Activated CD8-positive, alpha-beta T cell treated with anti-CD3 and anti-CD28 coated beads, Interleukin-2, amount 10 ng/mL, durations not matched to agents 7 days and 5 days (primary cell): ENCODE results near the gene JADE2. TPM values are rescaled to one million over a fixed set of nuclear protein-coding genes. Genes with fewer than 3 reads are reported as not detected.
"Not testable (repeated sequence)": the region's sequence is repeated elsewhere in the genome, so short reads cannot be mapped to it uniquely, and the experiment has no call there.

Experiments
- ATAC-seq: fragments of 150-1000 bp; cut with Tn5 transposase; one replicate; pipeline ENCODE4 v1.10.0; 2021; ENCODE audit warnings: moderate library complexity
- CTCF ChIA-PET: fragments of 350-600 bp; sonication (Branson Sonifier 250); formaldehyde crosslinking; loops from one replicate; lab custom pipeline; 2021; ENCODE audit warnings: antibody characterized with exemption; lab: Charles Lee
- POLR2A ChIA-PET: fragments of 350-600 bp; sonication (Branson Sonifier 250); formaldehyde crosslinking; loops from one replicate; lab custom pipeline; 2021; ENCODE audit warnings: antibody characterized with exemption; lab: Charles Lee
- DNase-seq: peaks from one replicate; pipeline ENCODE4 v3.0.0-alpha.2; 2020
- H3K27ac Mint-ChIP-seq: one replicate; pipeline ENCODE4 v1.8.0; 2021; ENCODE audit warnings: mild to moderate bottlenecking, mixed read lengths
- H3K27me3 Mint-ChIP-seq: one replicate; pipeline ENCODE4 v1.8.0; 2021; ENCODE audit warnings: low read depth, mixed read lengths
- H3K36me3 Mint-ChIP-seq: one replicate; pipeline ENCODE4 v1.8.0; 2021; ENCODE audit warnings: low read depth, mixed read lengths
- H3K4me1 Mint-ChIP-seq: one replicate; pipeline ENCODE4 v1.8.0; 2021; ENCODE audit warnings: low read depth, mixed read lengths
- H3K4me3 Mint-ChIP-seq: one replicate; pipeline ENCODE4 v1.8.0; 2021; ENCODE audit warnings: mild to moderate bottlenecking, mixed read lengths
- H3K9me3 Mint-ChIP-seq: one replicate; pipeline ENCODE4 v1.8.0; 2022; ENCODE audit warnings: mixed read lengths; ENCODE audit not compliant: insufficient read depth
- total RNA-seq, 2 experiments: library from RNA; stranded (reverse); gene quantifications; one replicate each; pipeline ENCODE4 v1.2.3, GENCODE V29; 2021

Gene JADE2
- total RNA-seq, 2 experiments from 2014 or later = 79.9 to 86.0 TPM

GRCh38 chr5:134545070-134545868 lies 19.8 kb downstream of the JADE2 start:
- peak overlapping the region; percentile 62 for H3K4me3 Mint-ChIP-seq

DNA sequence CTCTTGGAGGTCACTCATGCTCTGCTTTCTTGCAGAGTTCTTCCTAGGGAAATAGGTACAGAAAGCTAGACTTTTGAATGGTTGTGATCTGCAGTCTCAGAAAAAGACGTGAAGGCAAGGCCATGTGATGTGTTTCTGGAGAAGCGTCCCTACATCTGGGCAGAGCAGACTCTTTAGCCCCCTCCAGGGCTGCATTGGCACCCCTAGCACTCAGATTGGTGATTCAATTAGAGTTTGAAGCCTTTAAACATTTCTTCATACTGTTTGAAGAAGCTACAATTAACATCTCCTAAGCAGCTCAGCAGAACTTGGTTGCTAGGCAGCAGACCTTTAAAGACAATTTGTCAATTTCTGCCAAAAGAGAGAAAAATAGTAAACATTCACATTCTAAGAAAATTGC lies 21.6 kb downstream of the JADE2 start:
- Mint-ChIP-seq H3K27me3 (no peaks in the 10 kb centered on the region), H3K4me3 (no peak overlapping the region), H3K4me1 (peaks cover 45% of the 10 kb centered on the region), H3K27ac (no peak overlapping the region), H3K9me3 (no peaks in the 10 kb centered on the region), H3K36me3 (peaks cover 44% of the 10 kb centered on the region)
- no peak for ATAC-seq
- DNase-seq = no peak
- ChIA-PET CTCF (interaction anchor here (1.0 to 5.2 kb wide), 7 partner anchors 9 to 358 kb away, joined by 3 to 34 read pairs (median 6); partner anchors contain the start of genes CDKN2AIPNL and PCBD2), POLR2A (no interaction called here)

More at GRCh38 chr5:134545070-134545868, 19.8 kb downstream of the JADE2 start:
- ATAC-seq = peak; percentile 66
- peaks cover 45% of the 10 kb centered on the region for H3K36me3 Mint-ChIP-seq
- DNase-seq = peak; percentile 55
- ChIA-PET CTCF (interaction anchor here (1.3 to 5.2 kb wide), 6 partner anchors 9 to 108 kb away, joined by 3 to 34 read pairs (median 10); no protein-coding TSS in a partner anchor), POLR2A (interaction anchor here (0.7 to 4.1 kb wide), 6 partner anchors 10 to 173 kb away, joined by 3 to 45 read pairs (median 6); partner anchors contain the start of gene JADE2)
- H3K9me3 Mint-ChIP-seq = no peaks in the 10 kb centered on the region
- peaks cover 39% of the 10 kb centered on the region for H3K4me1 Mint-ChIP-seq
- H3K27ac Mint-ChIP-seq = peak overlapping the region; percentile 93
- no peaks in the 10 kb centered on the region for H3K27me3 Mint-ChIP-seq

GRCh38 chr5:134547579-134547978 lies 22.1 kb downstream of the JADE2 start:
- Mint-ChIP-seq H3K36me3 (peaks cover 44% of the 10 kb centered on the region), H3K9me3 (no peaks in the 10 kb centered on the region), H3K4me1 (peaks cover 45% of the 10 kb centered on the region), H3K4me3 (no peak overlapping the region), H3K27me3 (no peaks in the 10 kb centered on the region), H3K27ac (no peak overlapping the region)
- no peak for ATAC-seq
- ChIA-PET POLR2A (no interaction called here), CTCF (interaction anchor here (1.1 to 5.2 kb wide), 4 partner anchors 8 to 357 kb away, joined by 3 to 23 read pairs (median 7); partner anchors contain the start of gene PCBD2)
- no peak for DNase-seq

DNA sequence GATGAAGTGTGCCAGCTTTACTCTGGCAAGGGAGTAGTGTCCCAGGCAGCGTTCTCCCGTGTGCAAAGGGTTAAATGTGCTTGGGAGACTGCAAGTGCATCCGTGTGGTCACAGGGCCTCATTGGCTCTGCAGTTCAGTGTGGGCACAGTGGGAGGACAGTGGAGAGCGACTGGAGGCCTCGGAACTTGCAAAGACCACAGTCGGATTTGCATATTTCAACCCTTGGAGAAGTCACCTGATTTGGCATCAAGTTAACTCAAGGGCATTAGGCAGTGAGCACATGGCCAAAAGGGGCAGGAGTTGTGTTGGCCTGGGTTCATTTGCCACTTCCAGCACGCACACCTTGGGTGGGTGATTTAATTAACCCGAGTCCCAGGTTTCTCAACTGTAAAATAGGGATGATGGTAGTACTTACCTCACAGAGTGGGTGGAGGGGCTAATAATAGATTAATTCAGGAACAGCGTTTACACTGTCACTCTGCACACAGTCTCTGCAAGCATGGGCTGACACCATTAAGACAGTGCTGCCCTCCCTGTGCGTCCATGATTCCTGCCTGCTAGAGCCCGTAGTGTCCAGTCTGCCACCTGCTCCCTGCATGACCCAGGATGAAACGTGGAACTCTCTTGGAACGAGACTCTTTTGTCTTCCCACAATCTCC lies 22.7 kb downstream of the JADE2 start:
- DNase-seq (no peak), ATAC-seq (no peak)
- POLR2A ChIA-PET = no interaction called here
- Mint-ChIP-seq H3K36me3 (peaks cover 44% of the 10 kb centered on the region), H3K4me3 (no peak overlapping the region), H3K4me1 (peaks cover 45% of the 10 kb centered on the region), H3K9me3 (no peaks in the 10 kb centered on the region), H3K27me3 (no peaks in the 10 kb centered on the region), H3K27ac (no peak overlapping the region)
- CTCF ChIA-PET = interaction anchor here (5.2 kb wide), 1 partner anchor 39 kb away, joined by 23 read pairs; no protein-coding TSS in a partner anchor

- H3K36me3 Mint-ChIP-seq = peaks cover 48% of the 10 kb centered on the region
- H3K27ac Mint-ChIP-seq = no peak overlapping the region
- ATAC-seq (no peak), DNase-seq (no peak)
- ChIA-PET CTCF (no interaction called here), POLR2A (no interaction called here)
- H3K27me3 Mint-ChIP-seq = no peaks in the 10 kb centered on the region
- H3K4me3 Mint-ChIP-seq = no peak overlapping the region
- peaks cover 38% of the 10 kb centered on the region for H3K4me1 Mint-ChIP-seq
- no peaks in the 10 kb centered on the region for H3K9me3 Mint-ChIP-seq
Measured at GRCh38 chr5:134549714-134550113, 24.2 kb downstream of the JADE2 start.

- DNase-seq = no peak
- POLR2A ChIA-PET = no interaction called here
- Mint-ChIP-seq H3K9me3 (no peaks in the 10 kb centered on the region), H3K27ac (peak overlapping the region; percentile 53), H3K36me3 (peaks cover 48% of the 10 kb centered on the region), H3K4me3 (no peak overlapping the region), H3K4me1 (peaks cover 38% of the 10 kb centered on the region), H3K27me3 (no peaks in the 10 kb centered on the region)
- CTCF ChIA-PET = no interaction called here
- ATAC-seq = no peak
Measured at GRCh38 chr5:134550271-134551214, 25.1 kb downstream of the JADE2 start.

GRCh38 chr5:134551901-134552300 lies 26.4 kb downstream of the JADE2 start:
- Mint-ChIP-seq H3K4me3 (no peak overlapping the region), H3K27me3 (no peaks in the 10 kb centered on the region), H3K27ac (no peak overlapping the region), H3K36me3 (peaks cover 51% of the 10 kb centered on the region), H3K4me1 (peaks cover 43% of the 10 kb centered on the region), H3K9me3 (no peaks in the 10 kb centered on the region)
- DNase-seq (no peak), ATAC-seq (no peak)
- POLR2A ChIA-PET = no interaction called here
- CTCF ChIA-PET = no interaction called here

DNA sequence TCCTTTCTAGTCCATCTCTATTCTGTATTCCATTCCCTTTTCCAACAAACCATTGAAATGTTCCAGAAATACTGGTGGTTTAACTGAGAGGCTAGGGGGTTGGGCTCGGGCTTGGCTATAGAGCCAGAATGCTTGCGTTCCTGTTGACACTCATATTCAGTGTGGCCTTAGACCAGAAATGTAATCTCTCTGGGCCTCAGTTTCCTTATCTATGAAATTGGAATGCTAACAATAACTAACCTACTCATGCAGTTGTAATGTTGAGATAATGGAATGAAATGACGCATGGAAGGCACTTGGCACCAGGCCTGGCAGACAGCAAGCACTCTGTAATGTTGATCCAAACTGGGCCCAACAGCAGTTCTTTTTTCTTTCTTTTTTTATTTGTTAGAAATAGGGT lies 26.8 kb downstream of the JADE2 start:
- ChIA-PET POLR2A (interaction anchor here (0.6 kb wide), 1 partner anchor 362 kb away, joined by 3 read pairs; no protein-coding TSS in a partner anchor), CTCF (no interaction called here)
- no peak for DNase-seq
- H3K4me1 Mint-ChIP-seq = peaks cover 41% of the 10 kb centered on the region
- no peak overlapping the region for H3K4me3 Mint-ChIP-seq
- H3K9me3 Mint-ChIP-seq = no peaks in the 10 kb centered on the region
- no peak overlapping the region for H3K27ac Mint-ChIP-seq
- no peaks in the 10 kb centered on the region for H3K27me3 Mint-ChIP-seq
- peaks cover 49% of the 10 kb centered on the region for H3K36me3 Mint-ChIP-seq
- ATAC-seq = no peak

- H3K4me1 Mint-ChIP-seq = peaks cover 41% of the 10 kb centered on the region
- POLR2A ChIA-PET = interaction anchor here (0.6 kb wide), 1 partner anchor 363 kb away, joined by 3 read pairs; no protein-coding TSS in a partner anchor
Measured at GRCh38 chr5:134552716-134553115, 27.2 kb downstream of the JADE2 start.

DNA sequence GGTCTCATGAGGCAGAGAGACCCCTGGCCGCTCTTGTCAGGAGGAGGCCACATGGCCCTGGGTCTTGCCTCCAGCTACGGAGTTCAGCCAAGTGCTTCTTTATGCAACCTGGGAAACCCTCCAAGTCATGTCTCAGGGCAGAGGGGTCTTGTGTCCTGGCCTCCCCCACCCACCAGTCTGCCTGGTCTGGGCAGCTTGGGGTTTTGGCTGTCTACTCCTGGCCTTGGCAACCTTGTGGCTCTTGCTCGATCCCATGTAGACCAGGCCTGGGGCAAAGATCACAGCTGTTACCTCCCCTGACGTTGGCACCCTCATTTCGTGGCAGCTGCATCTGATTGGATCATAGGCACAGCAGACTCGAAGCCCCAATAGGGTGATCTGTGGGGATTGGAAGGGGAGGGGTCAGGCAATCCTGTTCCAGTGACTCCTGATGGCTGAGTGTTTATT lies 28.4 kb downstream of the JADE2 start:
- Mint-ChIP-seq H3K4me1 (peaks cover 40% of the 10 kb centered on the region), H3K27me3 (no peaks in the 10 kb centered on the region), H3K36me3 (peaks cover 41% of the 10 kb centered on the region), H3K27ac (peak overlapping the region; percentile 89), H3K9me3 (no peaks in the 10 kb centered on the region), H3K4me3 (no peak overlapping the region)
- ChIA-PET POLR2A (interaction anchor here (1.0 kb wide), 2 partner anchors 27 to 29 kb away, joined by 4 read pairs; no protein-coding TSS in a partner anchor), CTCF (interaction anchor here (1.4 to 2.7 kb wide), 4 partner anchors 21 to 142 kb away, joined by 3 to 19 read pairs (median 6); partner anchors contain the start of gene CDKN2AIPNL)
- no peak for DNase-seq
- ATAC-seq = no peak

More at GRCh38 chr5:134552716-134553115, 27.2 kb downstream of the JADE2 start:
- H3K36me3 Mint-ChIP-seq = peaks cover 47% of the 10 kb centered on the region
- CTCF ChIA-PET, ATAC-seq, H3K27ac Mint-ChIP-seq, H3K27me3 Mint-ChIP-seq, H3K9me3 Mint-ChIP-seq, H3K4me3 Mint-ChIP-seq, DNase-seq: not testable (repeated sequence)
